Calu3 (cell line): ENCODE results near the gene ST7. TPM values are rescaled to one million over a fixed set of nuclear protein-coding genes. Genes with fewer than 3 reads are reported as not detected.

ENCODE experiments used
- BruUV-seq: library from RNA; stranded (reverse); fragments of 400-500 nt; replicated peaks from 2 replicates; lab custom pipeline; 2021; lab: Mats Ljungman, UMichigan
- CTCF ChIA-PET: fragments of 300-600 bp; sonication (Branson Sonifier 250); formaldehyde crosslinking; loops from one replicate; lab custom pipeline; 2022; ENCODE audit warnings: antibody characterized with exemption; lab: Charles Lee
- DNase-seq: peaks from one replicate; pipeline ENCODE4 v3.0.0; 2022
- H3K27ac Mint-ChIP-seq: one replicate; pipeline ENCODE4 v1.8.0; 2022; ENCODE audit warnings: mixed read lengths; ENCODE audit not compliant: unreplicated experiment
- H3K27me3 Mint-ChIP-seq: one replicate; pipeline ENCODE4 v1.8.0; 2022; ENCODE audit warnings: mixed read lengths; ENCODE audit not compliant: unreplicated experiment
- H3K36me3 Mint-ChIP-seq: one replicate; pipeline ENCODE4 v1.8.0; 2022; ENCODE audit warnings: mild to moderate bottlenecking, moderate library complexity, mixed read lengths; ENCODE audit not compliant: insufficient read depth, unreplicated experiment
- H3K4me1 Mint-ChIP-seq: one replicate; pipeline ENCODE4 v1.8.0; 2022; ENCODE audit warnings: mild to moderate bottlenecking, low read depth, mixed read lengths; ENCODE audit not compliant: unreplicated experiment
- H3K4me3 Mint-ChIP-seq: one replicate; pipeline ENCODE4 v1.8.0; 2022; ENCODE audit warnings: mild to moderate bottlenecking, low read depth, moderate library complexity, mixed read lengths; ENCODE audit not compliant: unreplicated experiment
- H3K9me3 Mint-ChIP-seq: one replicate; pipeline ENCODE4 v1.8.0; 2022; ENCODE audit warnings: low read depth, mixed read lengths; ENCODE audit not compliant: unreplicated experiment
- intact Hi-C: fragments of 100-400 bp; cut with micrococcal nuclease; formaldehyde crosslinking; loops from one replicate; pipeline ENCODE4 v1.10.0; 2022; ENCODE audit not compliant: unreplicated experiment
- total RNA-seq: library from RNA; stranded (reverse); gene quantifications from 2 replicates; pipeline ENCODE4 v1.2.3, GENCODE V29; 2022
- TF ChIP-seq, protein P1 (sequence below): fragments of 200-600 bp; IDR thresholded peaks from one replicate; pipeline ENCODE4 v1.8.0; 2022; ENCODE audit warnings: antibody characterized with exemption; ENCODE audit not compliant: unreplicated experiment

ST7 gene
- total RNA-seq, 1 experiment from 2014 or later = 17.7 TPM

DNA sequence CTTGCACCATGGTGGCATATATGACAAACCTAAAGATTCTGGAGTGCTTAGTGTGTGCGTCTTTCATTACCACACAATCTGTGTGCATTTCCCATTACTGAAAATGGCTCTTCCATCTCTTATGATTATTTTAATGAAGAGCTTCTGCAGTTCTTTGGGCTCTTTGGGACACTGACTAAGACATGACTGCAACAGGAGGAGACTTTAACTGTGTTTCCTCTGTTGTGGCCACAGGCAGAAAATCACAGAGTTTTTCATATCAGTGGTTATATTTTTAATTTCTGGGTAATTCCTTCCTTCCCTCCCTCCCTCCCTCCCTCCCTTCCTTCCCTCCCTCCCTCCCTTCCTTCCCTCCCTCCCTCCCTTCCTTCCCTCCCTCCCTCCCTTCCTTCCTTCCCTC is 311.4 kb downstream of the ST7 start:
- intact Hi-C loops = no loop called here
- H3K9me3 Mint-ChIP-seq = peaks cover 2% of the 10 kb centered on the region
- no TSS peak for BruUV-seq

DNA sequence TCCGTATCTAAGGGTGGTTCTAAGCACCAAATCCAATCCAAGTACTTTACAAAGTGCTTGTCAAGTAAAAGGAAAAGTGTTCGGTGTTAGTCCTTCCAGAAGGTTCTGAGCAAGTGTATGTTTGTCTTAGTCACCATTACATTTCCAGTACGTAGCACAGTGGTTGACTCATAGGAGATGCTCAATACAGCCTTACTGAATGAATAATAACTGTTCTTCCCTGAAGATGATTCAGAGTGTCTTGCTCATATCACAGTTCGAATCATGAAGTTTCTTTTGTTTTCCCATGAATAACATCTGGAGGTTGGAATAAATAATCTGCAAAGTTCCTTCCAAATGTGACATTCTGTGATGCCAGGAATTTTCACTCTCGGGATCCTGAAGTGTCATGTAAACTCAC is 316.1 kb downstream of the ST7 start:
- no peak overlapping the region for H3K4me3 Mint-ChIP-seq
- intact Hi-C loops = no loop called here
- H3K36me3 Mint-ChIP-seq = no peaks in the 10 kb centered on the region
- no peaks in the 10 kb centered on the region for H3K4me1 Mint-ChIP-seq
- CTCF ChIA-PET = no interaction called here
- peaks cover 44% of the 10 kb centered on the region for H3K27me3 Mint-ChIP-seq
- H3K9me3 Mint-ChIP-seq = peaks cover 2% of the 10 kb centered on the region
- no TSS peak for BruUV-seq
- no peak overlapping the region for H3K27ac Mint-ChIP-seq
- TF ChIP-seq, protein P1, sequence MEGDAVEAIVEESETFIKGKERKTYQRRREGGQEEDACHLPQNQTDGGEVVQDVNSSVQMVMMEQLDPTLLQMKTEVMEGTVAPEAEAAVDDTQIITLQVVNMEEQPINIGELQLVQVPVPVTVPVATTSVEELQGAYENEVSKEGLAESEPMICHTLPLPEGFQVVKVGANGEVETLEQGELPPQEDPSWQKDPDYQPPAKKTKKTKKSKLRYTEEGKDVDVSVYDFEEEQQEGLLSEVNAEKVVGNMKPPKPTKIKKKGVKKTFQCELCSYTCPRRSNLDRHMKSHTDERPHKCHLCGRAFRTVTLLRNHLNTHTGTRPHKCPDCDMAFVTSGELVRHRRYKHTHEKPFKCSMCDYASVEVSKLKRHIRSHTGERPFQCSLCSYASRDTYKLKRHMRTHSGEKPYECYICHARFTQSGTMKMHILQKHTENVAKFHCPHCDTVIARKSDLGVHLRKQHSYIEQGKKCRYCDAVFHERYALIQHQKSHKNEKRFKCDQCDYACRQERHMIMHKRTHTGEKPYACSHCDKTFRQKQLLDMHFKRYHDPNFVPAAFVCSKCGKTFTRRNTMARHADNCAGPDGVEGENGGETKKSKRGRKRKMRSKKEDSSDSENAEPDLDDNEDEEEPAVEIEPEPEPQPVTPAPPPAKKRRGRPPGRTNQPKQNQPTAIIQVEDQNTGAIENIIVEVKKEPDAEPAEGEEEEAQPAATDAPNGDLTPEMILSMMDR = no peak
- DNase-seq = no peak

More for the DNA sequence above, 311.4 kb downstream of the ST7 start:
- CTCF ChIA-PET = interaction anchor here (0.7 kb wide), 1 partner anchor 123 kb away, joined by 4 read pairs; no protein-coding TSS in a partner anchor
- TF ChIP-seq, protein P1 = no peak
- no peak for DNase-seq
- H3K36me3 Mint-ChIP-seq = no peaks in the 10 kb centered on the region
- H3K4me3 Mint-ChIP-seq = no peak overlapping the region
- H3K27me3 Mint-ChIP-seq = peaks cover 7% of the 10 kb centered on the region
- H3K27ac Mint-ChIP-seq = no peak overlapping the region
- H3K4me1 Mint-ChIP-seq = no peaks in the 10 kb centered on the region

DNA sequence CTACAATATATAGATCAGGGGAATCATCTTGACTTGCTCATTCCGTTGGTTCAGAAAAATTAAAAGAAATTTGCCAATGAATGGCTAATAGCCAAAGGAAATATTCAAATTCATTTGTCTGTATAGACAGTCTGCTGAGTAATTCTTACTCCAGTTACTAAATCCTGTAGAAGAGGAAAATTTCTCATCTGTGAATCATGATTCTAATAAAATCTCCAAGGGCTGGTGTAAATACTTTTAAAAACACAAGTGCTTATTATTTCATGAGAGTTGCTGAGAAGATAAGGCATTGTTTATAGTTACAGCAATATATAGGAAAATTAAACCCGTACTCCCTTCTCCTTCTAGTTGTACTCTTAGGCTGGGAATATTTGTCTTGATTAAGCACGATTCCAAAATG is 316.6 kb downstream of the ST7 start:
- Mint-ChIP-seq H3K27ac (no peak overlapping the region), H3K4me1 (no peaks in the 10 kb centered on the region), H3K9me3 (peaks cover 2% of the 10 kb centered on the region), H3K36me3 (no peaks in the 10 kb centered on the region), H3K4me3 (no peak overlapping the region), H3K27me3 (peaks cover 49% of the 10 kb centered on the region)
- TF ChIP-seq, protein P1 = no peak
- no peak for DNase-seq
- CTCF ChIA-PET = no interaction called here
- intact Hi-C loops = no loop called here
- BruUV-seq = no TSS peak

DNA sequence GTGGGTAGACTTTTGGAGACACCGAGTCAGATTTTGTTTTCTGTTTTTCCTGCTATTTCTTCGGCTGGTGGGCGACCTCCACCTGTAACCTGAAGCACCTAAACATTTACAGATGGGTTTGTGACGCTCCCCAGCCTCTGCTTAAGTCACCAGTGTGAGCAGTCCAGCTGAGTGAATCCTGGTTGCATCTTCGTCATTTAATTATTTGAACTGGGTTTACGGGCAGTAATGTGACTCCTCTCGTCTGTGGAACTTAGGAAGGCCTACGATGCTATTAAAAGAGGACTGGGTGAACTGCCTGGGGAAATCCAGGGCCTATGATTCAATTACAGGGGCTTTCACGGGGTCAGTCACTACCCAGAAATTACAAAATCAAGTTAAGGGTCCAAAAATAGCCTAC is 317.1 kb downstream of the ST7 start:
- no peak for DNase-seq
- no peak overlapping the region for H3K4me3 Mint-ChIP-seq
- intact Hi-C loops = no loop called here
- no peaks in the 10 kb centered on the region for H3K4me1 Mint-ChIP-seq
- CTCF ChIA-PET = no interaction called here
- no peak overlapping the region for H3K27ac Mint-ChIP-seq
- peaks cover 53% of the 10 kb centered on the region for H3K27me3 Mint-ChIP-seq
- H3K36me3 Mint-ChIP-seq = no peaks in the 10 kb centered on the region
- TF ChIP-seq, protein P1 = no peak
- H3K9me3 Mint-ChIP-seq = peaks cover 2% of the 10 kb centered on the region
- no TSS peak for BruUV-seq
